ENCODE data around the gene LIME1. TPM values are rescaled to one million over a fixed set of nuclear protein-coding genes. Genes with fewer than 3 reads are reported as not detected.

Gene LIME1
- total and polyA plus RNA-seq, 5 donors: 2.1 to 2.9 (median 2.7) TPM

DNA sequence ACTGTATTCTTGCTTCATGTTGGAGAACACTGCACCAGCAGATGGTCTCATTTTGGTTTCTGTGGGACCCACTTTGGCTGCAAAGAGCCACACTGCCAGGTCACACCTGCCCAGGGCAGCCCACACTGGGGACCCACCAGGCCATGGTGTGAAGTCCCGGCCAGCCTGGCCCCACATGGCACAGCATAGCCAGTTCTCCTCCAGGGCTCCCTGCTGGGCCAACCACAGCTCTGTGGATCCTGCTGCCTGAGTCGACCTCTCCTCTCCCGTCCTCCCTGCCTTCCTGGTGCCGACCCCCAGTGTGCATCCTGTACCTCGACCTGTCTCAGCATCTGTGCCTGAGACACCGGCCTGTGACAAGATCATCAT is 31.7 kb upstream of the LIME1 start:
- WGBS: 80% methylated on average over 6 of the region's 6 CpGs

GRCh38 chr20:63705232-63706026 is 31.0 kb upstream of the LIME1 start:
- intact Hi-C loops (cut with DNase I): no loop called here
- ATAC-seq: no peak
- peaks cover 13% of the 10 kb centered on the region for H3K4me1 ChIP-seq (ENCODE audit: control insufficient read depth, insufficient read depth, low read length)
- no peaks in the 10 kb centered on the region for H3K9me3 ChIP-seq (ENCODE audit: control insufficient read depth, low read length)
- WGBS: 89% methylated on average over 8 of the region's 8 CpGs
- H3K27ac ChIP-seq (ENCODE audit: low read length): no peak overlapping the region
- no peaks in the 10 kb centered on the region for H3K27me3 ChIP-seq (ENCODE audit: control insufficient read depth, insufficient read depth)
- DNase-seq: no peak
- no peak overlapping the region for H3K4me3 ChIP-seq (ENCODE audit: low read length)

More for the DNA sequence above, 31.7 kb upstream of the LIME1 start:
- Histone ChIP-seq H3K27me3 (ENCODE audit: control insufficient read depth, insufficient read depth) (no peaks in the 10 kb centered on the region), H3K4me1 (ENCODE audit: control insufficient read depth, insufficient read depth, low read length) (peaks cover 13% of the 10 kb centered on the region), H3K4me3 (ENCODE audit: low read length) (no peak overlapping the region), H3K9me3 (ENCODE audit: control insufficient read depth, low read length) (no peaks in the 10 kb centered on the region), H3K27ac (ENCODE audit: low read length) (no peak overlapping the region)
- intact Hi-C loops (cut with DNase I): no loop called here
- no peak for DNase-seq
- no peak for ATAC-seq

- ATAC-seq (no peak), DNase-seq (peak in 1 of 3 donors; percentile 22)
- no peak overlapping the region for H3K4me3 ChIP-seq (ENCODE audit: low read length)
- H3K4me1 ChIP-seq (ENCODE audit: control insufficient read depth, insufficient read depth, low read length): peaks cover 13% of the 10 kb centered on the region
- no peaks in the 10 kb centered on the region for H3K27me3 ChIP-seq (ENCODE audit: control insufficient read depth, insufficient read depth)
- no peaks in the 10 kb centered on the region for H3K9me3 ChIP-seq (ENCODE audit: control insufficient read depth, low read length)
- 82% methylated on average over 12 of the region's 12 CpGs for WGBS
- intact Hi-C loops (cut with DNase I): no loop called here
- no peak overlapping the region for H3K27ac ChIP-seq (ENCODE audit: low read length)
Measured at GRCh38 chr20:63706027-63706695, 30.3 kb upstream of the LIME1 start.

DNA sequence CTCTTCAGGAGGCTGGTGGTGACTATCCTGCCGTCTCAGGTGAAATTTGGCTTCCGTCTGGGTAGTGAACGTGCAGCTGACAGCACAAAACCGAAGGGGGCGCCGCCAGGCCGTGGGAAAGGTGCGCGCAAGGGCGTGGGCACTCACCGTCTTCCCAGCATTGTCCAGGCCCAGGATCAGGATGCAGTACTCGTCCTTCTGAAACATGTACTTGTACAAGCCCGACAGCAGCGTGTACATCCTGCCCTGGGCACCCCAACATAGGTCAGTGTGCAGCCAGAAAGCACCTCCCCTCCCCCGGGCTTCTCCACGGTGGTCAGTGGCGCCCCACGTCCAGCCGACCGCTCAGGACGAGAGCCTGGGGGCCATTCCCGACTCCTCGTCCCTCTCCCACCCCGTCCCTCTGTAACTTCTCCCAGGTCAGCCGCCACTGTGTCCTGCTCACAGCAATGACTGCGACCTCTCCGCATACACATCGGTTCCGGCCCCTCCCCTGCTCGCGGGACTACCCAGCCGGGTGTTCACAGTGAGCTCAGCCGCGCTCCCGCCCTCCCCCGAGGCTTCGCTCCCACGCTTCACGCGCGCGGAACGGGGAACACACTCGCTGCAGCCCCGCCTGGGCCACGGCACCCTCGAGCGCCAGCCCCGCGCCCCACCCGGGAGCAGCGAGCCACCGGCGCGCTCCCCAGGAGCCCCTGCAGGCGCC is 29.5 kb upstream of the LIME1 start:
- Histone ChIP-seq H3K4me3 (ENCODE audit: low read length) (peak overlapping the region; percentile 70), H3K9me3 (ENCODE audit: control insufficient read depth, low read length) (no peaks in the 10 kb centered on the region), H3K27me3 (ENCODE audit: control insufficient read depth, insufficient read depth) (no peaks in the 10 kb centered on the region), H3K4me1 (ENCODE audit: control insufficient read depth, insufficient read depth, low read length) (peaks cover 13% of the 10 kb centered on the region), H3K27ac (ENCODE audit: low read length) (peak overlapping the region; percentile 69)
- DNase-seq: peak; percentile 61 to 77 (median 75)
- intact Hi-C loops (cut with DNase I): no loop called here
- ATAC-seq: peak; percentile 15 to 58
- WGBS: 4% methylated on average over 56 of the region's 56 CpGs

DNA sequence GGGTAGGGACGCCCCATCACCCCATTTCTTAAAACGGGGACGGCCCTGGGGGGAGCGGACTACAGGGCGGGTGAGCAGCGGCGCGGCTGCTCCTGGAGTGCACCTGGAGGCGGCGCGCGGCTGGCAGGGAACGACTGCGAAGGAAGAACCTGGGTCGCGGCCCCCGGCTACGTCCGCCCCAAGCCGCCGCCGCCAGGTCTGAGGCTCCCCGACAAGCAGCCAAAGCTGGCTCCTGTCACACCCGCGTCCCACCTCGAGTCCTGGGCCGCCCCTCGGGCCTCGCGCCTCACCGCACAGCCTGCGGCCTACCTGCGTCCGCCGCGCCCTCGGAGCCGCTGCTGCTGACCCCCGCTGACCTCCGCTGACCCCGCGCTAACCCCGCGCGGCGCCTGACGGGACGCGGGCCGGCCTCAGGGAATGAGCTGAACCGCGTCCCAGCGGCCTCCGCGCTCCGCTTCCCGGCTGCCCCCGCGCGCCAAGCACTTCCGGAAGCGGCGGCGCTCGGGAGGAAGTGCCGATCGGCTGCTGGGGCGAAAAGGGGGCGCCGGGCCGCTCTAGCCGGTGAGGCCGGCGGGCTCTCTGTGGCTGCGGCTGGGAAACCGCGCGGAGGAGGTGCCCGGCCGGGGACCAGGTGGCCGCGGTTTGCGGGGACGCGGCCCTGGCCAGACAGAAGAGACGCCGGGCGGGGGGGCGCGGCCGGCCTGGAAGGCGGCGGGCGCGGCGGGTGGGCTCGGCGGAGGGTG is 28.7 kb upstream of the LIME1 start, which contains the start of the genes ARFRP1 and ZGPAT:
TSS of gene ARFRP1 (minus strand) at position 419 of the 743 bp plus-strand sequence. CDS start 885 bp downstream, outside the sequence.
TSS of gene ZGPAT (plus strand) at position 482 of the 743 bp plus-strand sequence. CDS start 542 bp downstream, outside the sequence.
- Histone ChIP-seq H3K27ac (ENCODE audit: low read length) (peak within 1 kb of the TSS; percentile 69), H3K9me3 (ENCODE audit: control insufficient read depth, low read length) (no peaks in the 10 kb centered on the region), H3K27me3 (ENCODE audit: control insufficient read depth, insufficient read depth) (no peaks in the 10 kb centered on the region), H3K4me1 (ENCODE audit: control insufficient read depth, insufficient read depth, low read length) (peaks cover 13% of the 10 kb centered on the region), H3K4me3 (ENCODE audit: low read length) (peak within 1 kb of the TSS; percentile 70)
- ATAC-seq: peak; percentile 94
- under 1% methylated on average over 98 of the region's 98 CpGs for WGBS
- intact Hi-C loops (cut with DNase I): no loop called here
- peak; percentile 91 to 97 (median 97) for DNase-seq

- DNase-seq (peak; percentile 28 to 72 (median 60)), ATAC-seq (no peak)
- intact Hi-C loops (cut with DNase I): no loop called here
- Histone ChIP-seq H3K27me3 (ENCODE audit: control insufficient read depth, insufficient read depth) (no peaks in the 10 kb centered on the region), H3K4me1 (ENCODE audit: control insufficient read depth, insufficient read depth, low read length) (peaks cover 13% of the 10 kb centered on the region), H3K9me3 (ENCODE audit: control insufficient read depth, low read length) (no peaks in the 10 kb centered on the region), H3K4me3 (ENCODE audit: low read length) (peak overlapping the region; percentile 70), H3K27ac (ENCODE audit: low read length) (peak overlapping the region; percentile 33)
- 20% methylated on average over 67 of the region's 67 CpGs for WGBS
Measured at GRCh38 chr20:63708301-63709148, 27.9 kb upstream of the LIME1 start.

DNA sequence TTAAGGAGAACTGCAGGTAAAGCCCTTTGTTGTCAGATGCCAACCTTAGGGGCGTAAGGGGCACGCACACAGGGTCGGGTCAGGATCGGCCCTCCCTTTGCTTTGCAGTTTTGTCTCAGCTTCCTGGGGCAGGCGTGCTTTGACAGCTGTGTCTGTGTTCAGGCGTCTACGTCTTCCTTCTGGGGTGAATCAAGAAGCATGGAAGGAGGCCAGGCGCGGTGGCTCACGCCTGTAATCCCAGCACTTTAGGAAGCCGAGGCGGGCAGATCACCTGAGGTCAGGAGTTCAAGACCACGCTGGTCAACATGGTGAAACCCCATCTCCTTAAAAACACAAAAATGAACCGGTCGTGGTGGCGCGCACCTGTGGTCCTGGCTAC is 27.3 kb upstream of the LIME1 start:
- WGBS: 90% methylated on average over 17 of the region's 17 CpGs
- no peaks in the 10 kb centered on the region for H3K9me3 ChIP-seq (ENCODE audit: control insufficient read depth, low read length)
- H3K27ac ChIP-seq (ENCODE audit: low read length): no peak overlapping the region
- ATAC-seq: no peak
- no peak overlapping the region for H3K4me3 ChIP-seq (ENCODE audit: low read length)
- H3K4me1 ChIP-seq (ENCODE audit: control insufficient read depth, insufficient read depth, low read length): peaks cover 13% of the 10 kb centered on the region
- peak in 1 of 3 donors; percentile 57 for DNase-seq
- intact Hi-C loops (cut with DNase I): no loop called here
- no peaks in the 10 kb centered on the region for H3K27me3 ChIP-seq (ENCODE audit: control insufficient read depth, insufficient read depth)

- H3K9me3 ChIP-seq (ENCODE audit: control insufficient read depth, low read length): no peaks in the 10 kb centered on the region
- H3K27ac ChIP-seq (ENCODE audit: low read length): no peak overlapping the region
- ATAC-seq (no peak), DNase-seq (no peak)
- peaks cover 13% of the 10 kb centered on the region for H3K4me1 ChIP-seq (ENCODE audit: control insufficient read depth, insufficient read depth, low read length)
- intact Hi-C loops (cut with DNase I): no loop called here
- no peak overlapping the region for H3K4me3 ChIP-seq (ENCODE audit: low read length)
- no peaks in the 10 kb centered on the region for H3K27me3 ChIP-seq (ENCODE audit: control insufficient read depth, insufficient read depth)
- WGBS: 80% methylated on average over 12 of the region's 12 CpGs
Measured at GRCh38 chr20:63711085-63711645, 25.3 kb upstream of the LIME1 start.

GRCh38 chr20:63712191-63712590 is 24.3 kb upstream of the LIME1 start:
- intact Hi-C loops (cut with DNase I): no loop called here
- no peak for ATAC-seq
- H3K27me3 ChIP-seq (ENCODE audit: control insufficient read depth, insufficient read depth): no peaks in the 10 kb centered on the region
- H3K4me1 ChIP-seq (ENCODE audit: control insufficient read depth, insufficient read depth, low read length): peaks cover 9% of the 10 kb centered on the region
- no peak for DNase-seq
- 98% methylated on average over 1 of the region's 1 CpG for WGBS
- no peak overlapping the region for H3K27ac ChIP-seq (ENCODE audit: low read length)
- H3K4me3 ChIP-seq (ENCODE audit: low read length): no peak overlapping the region
- H3K9me3 ChIP-seq (ENCODE audit: control insufficient read depth, low read length): no peaks in the 10 kb centered on the region
